Ascending aorta (tissue), 2 donors: ENCODE results near the gene USP36. TPM values are rescaled to one million over a fixed set of nuclear protein-coding genes. Genes with fewer than 3 reads are reported as not detected.

Source experiments
- DNase-seq, 2 donors: peaks; one replicate each; pipeline ENCODE4 v3.0.0-alpha.2; 2019; ENCODE audit warnings: low spot score in 2 of 2
- H3K27ac ChIP-seq, 2 donors: fragments of 200-600 bp; sonication (generic); one replicate each; pipeline ENCODE4 v1.5.1; 2016 to 2017; ENCODE audit warnings: mild to moderate bottlenecking in 1 of 2
- H3K27me3 ChIP-seq: fragments of 200-600 bp; sonication (generic); one replicate; pipeline ENCODE4 v1.5.1; 2017
- H3K36me3 ChIP-seq, 2 donors: fragments of 200-600 bp; sonication (generic); one replicate each; pipeline ENCODE4 v1.5.1; 2016
- H3K4me1 ChIP-seq, 2 donors: fragments of 200-600 bp; sonication (generic); one replicate each; pipeline ENCODE4 v1.5.1; 2016 to 2017; ENCODE audit warnings: mild to moderate bottlenecking in 1 of 2
- H3K4me3 ChIP-seq, 2 donors: fragments of 200-600 bp; sonication (generic); one replicate each; pipeline ENCODE4 v1.5.1; 2016 to 2017; ENCODE audit warnings: mild to moderate bottlenecking in 1 of 2
- H3K9me3 ChIP-seq, 2 donors: fragments of 200-600 bp; sonication (generic); one replicate each; pipeline ENCODE4 v1.5.1; 2016
- intact Hi-C: fragments of 100-400 bp; cut with DNase I; formaldehyde crosslinking; loops from one replicate; pipeline ENCODE4 v1.15.1; 2023
- total RNA-seq: library from RNA; depleted of rRNA; stranded (reverse); fragments of >200 nt; gene quantifications from one replicate; pipeline ENCODE4 v1.1.0, GENCODE V29; 2016
- TF ChIP-seq, protein P1 (sequence below), 3 experiments: fragments of 200-600 bp in 2 of 3; fragments of 450-650 bp in 1 of 3; sonication (generic) in 2 of 3; IDR thresholded peaks; one replicate each; pipeline ENCODE4 v1.5.1; 2016 to 2019; ENCODE audit warnings: antibody characterized with exemption in 3 of 3, mild to moderate bottlenecking in 1 of 3, moderate library complexity in 1 of 3

Gene USP36
- total RNA-seq, 1 donor from 2014 or later, result 111 TPM

GRCh38 chr17:78748730-78749317 is 91.8 kb downstream of the USP36 start:
- Histone ChIP-seq H3K9me3 (no peaks in the 10 kb centered on the region), H3K4me1 (peaks cover 0 to 2% of the 10 kb centered on the region in 2 donors), H3K36me3 (peaks cover 0 to under 1% of the 10 kb centered on the region in 2 donors), H3K27ac (peak overlapping the region in 1 of 2 donors; percentile 32), H3K27me3 (no peaks in the 10 kb centered on the region), H3K4me3 (no peak overlapping the region)
- intact Hi-C loops, result no loop called here
- TF ChIP-seq, protein P1, sequence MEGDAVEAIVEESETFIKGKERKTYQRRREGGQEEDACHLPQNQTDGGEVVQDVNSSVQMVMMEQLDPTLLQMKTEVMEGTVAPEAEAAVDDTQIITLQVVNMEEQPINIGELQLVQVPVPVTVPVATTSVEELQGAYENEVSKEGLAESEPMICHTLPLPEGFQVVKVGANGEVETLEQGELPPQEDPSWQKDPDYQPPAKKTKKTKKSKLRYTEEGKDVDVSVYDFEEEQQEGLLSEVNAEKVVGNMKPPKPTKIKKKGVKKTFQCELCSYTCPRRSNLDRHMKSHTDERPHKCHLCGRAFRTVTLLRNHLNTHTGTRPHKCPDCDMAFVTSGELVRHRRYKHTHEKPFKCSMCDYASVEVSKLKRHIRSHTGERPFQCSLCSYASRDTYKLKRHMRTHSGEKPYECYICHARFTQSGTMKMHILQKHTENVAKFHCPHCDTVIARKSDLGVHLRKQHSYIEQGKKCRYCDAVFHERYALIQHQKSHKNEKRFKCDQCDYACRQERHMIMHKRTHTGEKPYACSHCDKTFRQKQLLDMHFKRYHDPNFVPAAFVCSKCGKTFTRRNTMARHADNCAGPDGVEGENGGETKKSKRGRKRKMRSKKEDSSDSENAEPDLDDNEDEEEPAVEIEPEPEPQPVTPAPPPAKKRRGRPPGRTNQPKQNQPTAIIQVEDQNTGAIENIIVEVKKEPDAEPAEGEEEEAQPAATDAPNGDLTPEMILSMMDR (IDR thresholded peaks at IDR 0.05), result no peak
- DNase-seq, result peak; percentile 65 to 74

DNA sequence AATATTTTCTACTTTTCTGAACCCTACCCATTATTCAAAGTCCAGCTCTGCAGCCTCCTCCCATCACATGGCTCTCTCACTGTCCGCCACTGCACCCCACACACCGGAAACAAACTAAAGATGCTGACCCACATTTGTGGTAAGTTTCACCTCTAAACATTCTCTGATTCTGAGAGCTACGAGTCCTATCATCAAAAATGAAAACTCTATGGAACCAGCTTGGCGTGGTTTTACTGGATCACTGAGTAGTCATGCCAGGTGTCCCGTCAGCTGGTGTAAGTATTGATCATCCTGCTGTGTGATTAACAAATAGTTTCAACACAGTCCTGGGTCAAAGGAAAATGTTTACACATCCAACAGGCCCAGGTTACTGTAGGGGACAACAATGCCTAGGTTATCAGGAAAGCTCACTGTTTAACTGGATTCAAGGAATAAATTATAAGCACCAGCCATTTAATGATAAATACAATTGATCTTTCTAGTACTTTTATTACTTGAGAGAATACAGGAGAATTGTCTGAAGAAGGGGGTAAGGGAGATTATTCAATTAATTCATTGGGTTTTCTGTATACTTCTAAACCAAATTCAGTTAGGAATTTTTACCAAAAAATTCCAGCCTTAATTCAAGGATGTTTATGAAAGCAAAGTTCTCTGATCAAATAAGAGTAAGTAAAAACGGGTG is 92.4 kb downstream of the USP36 start:
- H3K27me3 ChIP-seq, result no peaks in the 10 kb centered on the region
- DNase-seq, result no peak
- H3K27ac ChIP-seq, result peak overlapping the region; percentile 11 to 16
- peaks cover 0 to 6% of the 10 kb centered on the region in 2 donors for H3K36me3 ChIP-seq
- no peaks in the 10 kb centered on the region for H3K9me3 ChIP-seq
- TF ChIP-seq, protein P1 (IDR thresholded peaks at IDR 0.05), result no peak
- no peak overlapping the region for H3K4me3 ChIP-seq
- intact Hi-C loops, result no loop called here
- peaks cover 0 to 2% of the 10 kb centered on the region in 2 donors for H3K4me1 ChIP-seq

DNA sequence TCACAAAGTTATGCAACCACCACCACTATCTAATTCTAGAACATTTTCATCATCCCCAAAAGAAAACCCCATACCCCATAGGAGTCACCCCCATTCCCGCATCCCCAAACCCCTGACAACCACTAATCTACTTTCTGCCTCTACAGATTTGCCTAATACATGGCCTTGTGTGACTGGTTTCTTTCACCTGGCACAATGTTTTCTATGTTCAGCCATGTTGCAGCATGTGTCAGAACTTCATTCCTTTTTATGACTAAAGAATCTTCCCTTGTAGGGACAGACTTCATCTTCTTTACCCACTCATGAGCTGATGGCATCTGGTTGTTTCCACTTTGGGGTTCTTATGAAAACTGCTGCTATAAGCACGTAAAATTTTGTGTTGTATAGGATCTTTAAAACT is 93.1 kb downstream of the USP36 start:
- Histone ChIP-seq H3K36me3 (peaks cover 0 to 6% of the 10 kb centered on the region in 2 donors), H3K4me1 (peaks cover 0 to 2% of the 10 kb centered on the region in 2 donors), H3K9me3 (no peaks in the 10 kb centered on the region), H3K4me3 (no peak overlapping the region), H3K27ac (peak overlapping the region; percentile 16 to 32), H3K27me3 (no peaks in the 10 kb centered on the region)
- DNase-seq, result no peak
- TF ChIP-seq, protein P1 (IDR thresholded peaks at IDR 0.05), result no peak
- intact Hi-C loops, result no loop called here

GRCh38 chr17:78746949-78747269 is 93.7 kb downstream of the USP36 start:
- DNase-seq, result no peak
- peaks cover 0 to 6% of the 10 kb centered on the region in 2 donors for H3K36me3 ChIP-seq
- TF ChIP-seq, protein P1 (IDR thresholded peaks at IDR 0.05), result no peak
- H3K4me3 ChIP-seq, result no peak overlapping the region
- peaks cover 0 to 2% of the 10 kb centered on the region in 2 donors for H3K4me1 ChIP-seq
- peak overlapping the region in 1 of 2 donors; percentile 32 for H3K27ac ChIP-seq
- no peaks in the 10 kb centered on the region for H3K27me3 ChIP-seq
- H3K9me3 ChIP-seq, result no peaks in the 10 kb centered on the region
- intact Hi-C loops, result no loop called here

DNA sequence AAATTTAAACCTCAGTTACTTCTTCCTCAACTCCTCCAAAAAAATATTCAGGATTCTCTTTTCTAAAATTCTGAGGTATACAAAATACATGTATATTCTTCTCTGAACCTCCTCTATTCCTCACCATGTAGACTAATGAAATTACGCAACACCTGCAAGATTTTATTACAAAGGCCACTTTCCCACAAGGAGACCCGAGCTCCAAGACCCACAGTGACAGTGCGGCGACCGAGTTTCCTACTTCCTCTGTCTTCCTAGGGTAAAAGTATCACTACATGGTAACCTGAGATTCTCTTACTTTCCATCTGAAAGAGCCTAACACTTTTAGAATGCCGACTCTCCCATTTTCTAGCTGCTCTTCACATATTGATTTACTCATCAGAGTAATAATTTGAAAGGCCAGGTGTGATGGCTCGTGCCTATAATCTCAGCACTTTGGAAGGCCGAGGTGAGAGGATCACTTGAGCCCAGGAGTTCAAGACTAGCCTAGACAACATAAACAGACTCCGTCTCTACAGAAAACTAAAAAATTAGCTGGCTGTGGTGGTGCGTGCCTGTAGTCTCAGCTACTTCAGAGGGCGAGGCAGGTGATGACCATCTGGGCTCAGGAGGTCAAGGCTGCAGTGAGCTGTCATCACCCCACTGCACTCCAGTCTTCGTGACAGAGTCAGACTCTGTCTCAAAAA is 94.2 kb downstream of the USP36 start:
- intact Hi-C loops, result no loop called here

More for the DNA sequence above, 94.2 kb downstream of the USP36 start:
- Histone ChIP-seq H3K27me3 (no peaks in the 10 kb centered on the region), H3K9me3 (no peaks in the 10 kb centered on the region), H3K27ac (no peak overlapping the region), H3K4me3 (no peak overlapping the region), H3K36me3 (peaks cover 0 to 6% of the 10 kb centered on the region in 2 donors), H3K4me1 (peaks cover 0 to 2% of the 10 kb centered on the region in 2 donors)
- TF ChIP-seq, protein P1 (IDR thresholded peaks at IDR 0.05), result no peak
- DNase-seq, result no peak

Other genes with a start within 250 kb of the USP36 start
- gene CYTH1, start 58.5 kb downstream of the USP36 start, total RNA-seq, result 46.5 TPM
- gene CEP295NL, start 62.4 kb upstream of the USP36 start, total RNA-seq, result 10.7 TPM
- gene TIMP2, start 84.6 kb upstream of the USP36 start, total RNA-seq, result 278 TPM
- 365 TPM for gene LGALS3BP, start 139.1 kb upstream of the USP36 start, total RNA-seq
- 67.2 TPM for gene CANT1, start 168.9 kb upstream of the USP36 start, total RNA-seq
- gene C1QTNF1, start 183.4 kb upstream of the USP36 start, total RNA-seq, result 435 TPM
- 13.2 TPM for gene ENGASE, start 234.0 kb upstream of the USP36 start, total RNA-seq